Measurements from ENCODE around the gene CALM1.

Gene CALM1

DNA sequence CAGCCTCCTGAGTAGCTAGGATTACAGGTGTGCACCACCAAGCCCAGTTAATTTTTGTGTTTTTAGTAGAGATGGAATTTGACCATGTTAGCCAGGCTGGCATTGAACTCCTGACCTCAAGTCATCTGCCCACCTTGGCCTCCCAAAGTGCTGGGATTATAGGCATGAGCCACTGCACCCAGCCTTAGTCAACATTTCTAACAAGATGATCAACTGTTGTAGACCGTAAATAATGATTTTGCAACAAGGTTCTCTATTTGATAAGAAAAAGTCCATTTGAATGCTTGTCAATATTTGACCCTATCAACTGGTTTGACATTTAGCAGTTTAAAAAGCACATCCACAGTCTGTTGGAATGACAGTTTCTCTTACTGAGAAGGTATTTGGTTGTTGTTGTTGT is 39.9 kb upstream of the CALM1 start (continued):
- TF ChIP-seq, protein P1, sequence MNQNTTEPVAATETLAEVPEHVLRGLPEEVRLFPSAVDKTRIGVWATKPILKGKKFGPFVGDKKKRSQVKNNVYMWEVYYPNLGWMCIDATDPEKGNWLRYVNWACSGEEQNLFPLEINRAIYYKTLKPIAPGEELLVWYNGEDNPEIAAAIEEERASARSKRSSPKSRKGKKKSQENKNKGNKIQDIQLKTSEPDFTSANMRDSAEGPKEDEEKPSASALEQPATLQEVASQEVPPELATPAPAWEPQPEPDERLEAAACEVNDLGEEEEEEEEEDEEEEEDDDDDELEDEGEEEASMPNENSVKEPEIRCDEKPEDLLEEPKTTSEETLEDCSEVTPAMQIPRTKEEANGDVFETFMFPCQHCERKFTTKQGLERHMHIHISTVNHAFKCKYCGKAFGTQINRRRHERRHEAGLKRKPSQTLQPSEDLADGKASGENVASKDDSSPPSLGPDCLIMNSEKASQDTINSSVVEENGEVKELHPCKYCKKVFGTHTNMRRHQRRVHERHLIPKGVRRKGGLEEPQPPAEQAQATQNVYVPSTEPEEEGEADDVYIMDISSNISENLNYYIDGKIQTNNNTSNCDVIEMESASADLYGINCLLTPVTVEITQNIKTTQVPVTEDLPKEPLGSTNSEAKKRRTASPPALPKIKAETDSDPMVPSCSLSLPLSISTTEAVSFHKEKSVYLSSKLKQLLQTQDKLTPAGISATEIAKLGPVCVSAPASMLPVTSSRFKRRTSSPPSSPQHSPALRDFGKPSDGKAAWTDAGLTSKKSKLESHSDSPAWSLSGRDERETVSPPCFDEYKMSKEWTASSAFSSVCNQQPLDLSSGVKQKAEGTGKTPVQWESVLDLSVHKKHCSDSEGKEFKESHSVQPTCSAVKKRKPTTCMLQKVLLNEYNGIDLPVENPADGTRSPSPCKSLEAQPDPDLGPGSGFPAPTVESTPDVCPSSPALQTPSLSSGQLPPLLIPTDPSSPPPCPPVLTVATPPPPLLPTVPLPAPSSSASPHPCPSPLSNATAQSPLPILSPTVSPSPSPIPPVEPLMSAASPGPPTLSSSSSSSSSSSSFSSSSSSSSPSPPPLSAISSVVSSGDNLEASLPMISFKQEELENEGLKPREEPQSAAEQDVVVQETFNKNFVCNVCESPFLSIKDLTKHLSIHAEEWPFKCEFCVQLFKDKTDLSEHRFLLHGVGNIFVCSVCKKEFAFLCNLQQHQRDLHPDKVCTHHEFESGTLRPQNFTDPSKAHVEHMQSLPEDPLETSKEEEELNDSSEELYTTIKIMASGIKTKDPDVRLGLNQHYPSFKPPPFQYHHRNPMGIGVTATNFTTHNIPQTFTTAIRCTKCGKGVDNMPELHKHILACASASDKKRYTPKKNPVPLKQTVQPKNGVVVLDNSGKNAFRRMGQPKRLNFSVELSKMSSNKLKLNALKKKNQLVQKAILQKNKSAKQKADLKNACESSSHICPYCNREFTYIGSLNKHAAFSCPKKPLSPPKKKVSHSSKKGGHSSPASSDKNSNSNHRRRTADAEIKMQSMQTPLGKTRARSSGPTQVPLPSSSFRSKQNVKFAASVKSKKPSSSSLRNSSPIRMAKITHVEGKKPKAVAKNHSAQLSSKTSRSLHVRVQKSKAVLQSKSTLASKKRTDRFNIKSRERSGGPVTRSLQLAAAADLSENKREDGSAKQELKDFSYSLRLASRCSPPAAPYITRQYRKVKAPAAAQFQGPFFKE (tag by site-specific recombination; IDR thresholded peaks at IDR 0.05; ENCODE audit: borderline replicate concordance), result no peak
- TF ChIP-seq BCL11A (tag by site-specific recombination; IDR thresholded peaks at IDR 0.05; ENCODE audit: low read depth), result no peak

DNA sequence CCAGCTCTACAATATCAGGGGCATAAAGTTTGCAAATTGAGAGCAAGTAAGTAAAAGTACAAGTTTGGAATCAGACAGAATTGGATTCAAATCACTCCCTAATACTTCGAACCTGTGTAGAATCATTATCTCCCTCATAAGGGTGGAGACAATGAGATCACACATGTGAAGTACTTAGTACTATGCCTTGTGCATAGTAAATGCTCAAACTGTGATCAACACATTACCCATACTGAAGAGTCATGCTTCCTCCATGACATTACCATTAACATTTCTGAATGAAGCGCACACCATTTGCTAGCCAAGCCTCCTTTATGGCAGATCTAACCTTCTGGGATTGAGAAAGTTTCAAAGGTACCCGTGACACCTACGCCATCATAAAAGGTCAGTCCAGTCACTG is 38.5 kb upstream of the CALM1 start:
- TF ChIP-seq ZNF426 (tag by site-specific recombination; IDR thresholded peaks at IDR 0.05) (no peak), GLI2 (tag by site-specific recombination; IDR thresholded peaks at IDR 0.05; ENCODE audit: borderline replicate concordance, low read depth) (no peak), ZNF571 (tag by site-specific recombination; IDR thresholded peaks at IDR 0.05) (no peak), ZBTB1 (tag by site-specific recombination; IDR thresholded peaks at IDR 0.05) (no peak), INSM2 (tag by site-specific recombination; IDR thresholded peaks at IDR 0.05) (no peak)
- Histone ChIP-seq H3K9me3 (ENCODE audit: control insufficient read depth, insufficient read depth, low read depth, low read length) (no peaks in the 10 kb centered on the region), H3K4me1 (ENCODE audit: control insufficient read depth, insufficient read depth, low read length) (no peaks in the 10 kb centered on the region), H3K27ac (ENCODE audit: extremely low read depth, low read depth, low read length) (no peak overlapping the region), H3K36me3 (ENCODE audit: control insufficient read depth in 2 of 2, insufficient read depth in 1 of 2, low read length in 2 of 2) (no peaks in the 10 kb centered on the region), H3K4me3 (ENCODE audit: low read depth, low read length) (no peak overlapping the region)
- POLR2A ChIA-PET, result no interaction called here
- CTCF ChIA-PET, result no interaction called here

DNA sequence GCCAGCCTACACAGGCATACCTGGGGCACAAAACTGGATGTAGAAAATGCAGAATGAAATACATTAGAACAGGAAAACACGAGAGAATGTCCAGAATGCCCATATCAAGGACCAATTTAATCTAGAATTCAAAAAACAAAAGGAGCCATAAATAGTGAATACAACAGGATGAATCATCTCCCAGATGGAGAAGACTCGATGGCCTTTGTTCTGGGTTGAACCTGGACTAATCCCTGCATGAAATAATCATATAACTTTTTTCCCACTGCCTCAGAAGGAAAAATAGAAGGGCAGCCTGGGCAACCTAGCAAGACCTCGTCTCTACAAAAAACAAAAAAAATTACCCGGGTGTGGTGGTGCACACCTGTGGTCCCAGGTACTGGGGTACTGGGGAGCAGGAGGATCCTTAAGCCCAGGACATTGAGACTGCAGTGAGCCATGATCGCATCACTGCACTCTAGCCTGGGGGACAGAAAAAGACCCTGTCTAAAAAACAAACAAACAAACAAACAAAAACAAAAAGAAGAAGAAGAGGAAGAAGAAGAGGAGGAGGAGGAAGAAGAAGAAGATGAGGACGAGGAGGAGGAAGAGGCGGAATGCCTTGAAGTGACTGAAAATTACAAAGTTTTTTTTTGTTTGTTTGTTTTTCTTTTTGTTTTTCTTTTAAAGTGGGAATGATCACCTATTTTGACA is 34.8 kb upstream of the CALM1 start:
- Histone ChIP-seq H3K27ac (ENCODE audit: extremely low read depth, low read depth, low read length) (no peak overlapping the region), H3K4me3 (ENCODE audit: low read depth, low read length) (no peak overlapping the region), H3K36me3 (ENCODE audit: control insufficient read depth in 2 of 2, insufficient read depth in 1 of 2, low read length in 2 of 2) (no peaks in the 10 kb centered on the region), H3K4me1 (ENCODE audit: control insufficient read depth, insufficient read depth, low read length) (peaks cover 5% of the 10 kb centered on the region; the same call in 1 of the 2 replicates), H3K9me3 (ENCODE audit: control insufficient read depth, insufficient read depth, low read depth, low read length) (no peaks in the 10 kb centered on the region)
- ChIA-PET CTCF (interaction anchor here (0.7 to 0.8 kb wide), 2 partner anchors 60 to 362 kb away, joined by 3 to 4 read pairs; no protein-coding TSS in a partner anchor), POLR2A (no interaction called here)
- TF ChIP-seq ZNF670 (tag by site-specific recombination; IDR thresholded peaks at IDR 0.05; ENCODE audit: low read depth), result no peak
- TF ChIP-seq ZNF513 (tag by site-specific recombination; IDR thresholded peaks at IDR 0.05), result peak; percentile 94

DNA sequence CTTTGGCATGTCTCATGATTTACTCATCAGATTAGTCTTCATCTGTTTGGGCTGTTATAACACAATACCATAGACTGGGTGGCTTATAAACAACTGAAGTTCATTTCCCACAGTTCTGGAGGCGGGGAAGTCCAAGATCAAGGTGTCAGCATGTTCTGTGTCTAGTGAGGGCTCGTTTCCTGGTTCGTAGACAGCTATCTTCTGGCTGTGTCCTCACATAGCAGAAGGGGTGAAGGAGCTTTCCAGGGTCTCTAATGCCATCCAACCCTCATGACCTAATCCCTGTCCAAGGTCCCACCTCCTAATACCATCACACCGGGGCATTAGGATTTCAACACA is 34.3 kb upstream of the CALM1 start:
- CTCF ChIA-PET, result no interaction called here
- Histone ChIP-seq H3K4me1 (ENCODE audit: control insufficient read depth, insufficient read depth, low read length) (peaks cover 5% of the 10 kb centered on the region; the same call in 1 of the 2 replicates), H3K36me3 (ENCODE audit: control insufficient read depth in 2 of 2, insufficient read depth in 1 of 2, low read length in 2 of 2) (no peaks in the 10 kb centered on the region), H3K9me3 (ENCODE audit: control insufficient read depth, insufficient read depth, low read depth, low read length) (no peaks in the 10 kb centered on the region), H3K27ac (ENCODE audit: extremely low read depth, low read depth, low read length) (no peak overlapping the region), H3K4me3 (ENCODE audit: low read depth, low read length) (no peak overlapping the region)
- POLR2A ChIA-PET, result no interaction called here
- TF ChIP-seq ZNF274 (IDR thresholded peaks at IDR 0.05; ENCODE audit: low read length) (no peak), ZNF274 (tag by site-specific recombination; IDR thresholded peaks at IDR 0.05; ENCODE audit: borderline replicate concordance) (no peak), ZNF785 (tag by site-specific recombination; IDR thresholded peaks at IDR 0.05) (no peak), REST (tag by site-specific recombination; IDR thresholded peaks at IDR 0.05) (peak; percentile 46; the same call in 1 of the 2 replicates), ZNF510 (tag by site-specific recombination; IDR thresholded peaks at IDR 0.05; ENCODE audit: insufficient replicate concordance) (no peak), BCL11B (tag by site-specific recombination; IDR thresholded peaks at IDR 0.05; ENCODE audit: low read depth) (no peak), ZBTB48 (tag by site-specific recombination; IDR thresholded peaks at IDR 0.05) (no peak), ZNF121 (tag by site-specific recombination; IDR thresholded peaks at IDR 0.05) (no peak)

Data from HEK293 (cell line).